Stimulated activated CD4-positive, alpha-beta T cell treated with anti-CD3 and anti-CD28 coated beads, Interleukin-2, amount 100 ng/mL, for 24 hours (primary cell): ENCODE results near the gene METTL25B.

Experiments
- DNase-seq, 2 donors: peaks; one replicate each; pipeline ENCODE4 v3.0.0-alpha.2; 2020

METTL25B gene

GRCh38 chr1:156703336-156703735, 24.9 kb upstream of the METTL25B start:
- no peak for DNase-seq

- no peak for DNase-seq
Observed at GRCh38 chr1:156703741-156704140, 24.5 kb upstream of the METTL25B start.

DNA sequence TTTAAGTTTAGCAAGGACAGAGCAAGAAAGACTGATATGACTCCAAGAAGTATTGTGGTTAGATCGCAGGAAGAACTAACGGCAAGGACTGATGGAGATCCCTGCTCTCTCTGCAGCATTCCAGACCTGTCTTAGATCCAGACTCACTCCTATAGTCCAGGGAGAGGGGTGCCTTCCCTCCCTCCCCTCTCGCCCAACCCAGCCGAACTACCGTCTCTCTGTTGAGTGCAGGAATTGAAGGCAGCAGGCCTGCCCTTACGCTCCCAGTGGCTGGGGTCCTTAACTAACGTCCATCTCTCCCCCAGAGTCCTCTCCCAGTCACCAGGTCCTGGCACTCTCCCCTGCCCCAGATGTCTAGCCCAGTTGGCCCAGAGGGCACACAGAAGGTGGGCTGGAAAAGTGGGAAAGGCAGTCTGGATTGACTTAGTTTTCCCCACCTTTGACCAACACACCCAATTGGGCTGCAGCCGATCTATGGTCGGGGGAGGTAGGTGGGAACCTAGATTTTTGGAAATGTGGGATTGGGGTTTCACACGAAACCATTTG, 24.0 kb upstream of the METTL25B start:
- DNase-seq = no peak

DNA sequence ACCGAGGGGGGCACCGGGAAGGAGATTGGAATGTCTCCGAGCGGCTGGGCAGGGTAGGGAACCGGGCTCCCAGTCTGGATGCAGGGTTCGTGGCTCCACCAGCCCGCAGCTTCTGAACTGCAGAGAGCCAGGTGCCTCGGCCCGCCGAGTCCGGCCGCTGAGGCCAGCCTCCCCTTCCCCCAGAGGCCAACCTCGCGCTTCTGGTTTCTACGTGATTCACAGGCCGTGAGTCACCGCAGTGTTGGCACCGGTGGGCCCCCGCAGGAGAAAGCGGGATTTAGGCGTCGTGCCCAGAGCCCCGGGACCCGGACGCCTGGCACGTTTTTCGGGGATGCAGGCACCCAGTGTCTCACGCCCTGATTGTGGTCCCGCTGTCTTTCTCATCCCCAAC, 23.3 kb upstream of the METTL25B start:
- DNase-seq = peak; percentile 56 to 58

GRCh38 chr1:156705321-156705917, 22.9 kb upstream of the METTL25B start, which contains the start of gene CRABP2:
CRABP2 (minus strand) TSS chr1:156705583; CDS start chr1:156705446, 137 bp downstream.
- peak; percentile 30 to 43 for DNase-seq

DNA sequence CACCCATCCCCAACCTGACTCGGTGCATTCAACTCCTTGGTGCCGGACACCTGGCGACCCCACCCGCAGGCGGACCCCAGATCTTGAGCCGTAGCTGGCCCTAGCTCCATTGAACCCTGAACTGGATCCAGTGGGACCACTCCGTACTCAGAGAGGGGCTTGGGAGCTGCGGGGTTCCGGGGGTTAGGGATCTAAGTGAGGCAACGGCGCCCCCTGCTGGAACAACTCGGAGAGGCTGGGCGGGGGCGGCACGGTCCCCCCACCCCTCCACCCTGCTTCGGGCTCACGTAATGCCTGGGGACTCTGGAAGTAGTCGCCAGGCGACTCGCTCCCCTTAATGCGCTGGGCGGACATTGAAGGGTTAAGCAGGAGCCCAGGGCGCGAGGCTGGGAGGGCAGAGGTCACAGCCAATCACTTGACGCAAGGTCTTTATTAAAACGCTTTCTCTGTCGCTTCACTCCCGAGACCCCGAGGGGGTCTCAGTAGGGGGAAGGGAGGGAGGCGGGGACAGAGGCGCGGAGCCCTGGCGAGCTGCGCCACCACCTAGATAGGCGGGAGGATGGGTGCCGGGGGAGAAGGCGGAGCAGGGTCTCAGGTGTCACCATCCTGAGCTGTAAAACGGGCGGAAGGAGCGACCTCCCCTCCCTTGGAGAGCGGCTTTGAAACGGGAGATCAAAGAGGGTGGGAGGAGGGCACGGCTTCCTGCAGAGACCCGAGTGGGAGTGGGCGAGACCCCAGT, 22.2 kb upstream of the METTL25B start:
- DNase-seq = peak; percentile 80

DNA sequence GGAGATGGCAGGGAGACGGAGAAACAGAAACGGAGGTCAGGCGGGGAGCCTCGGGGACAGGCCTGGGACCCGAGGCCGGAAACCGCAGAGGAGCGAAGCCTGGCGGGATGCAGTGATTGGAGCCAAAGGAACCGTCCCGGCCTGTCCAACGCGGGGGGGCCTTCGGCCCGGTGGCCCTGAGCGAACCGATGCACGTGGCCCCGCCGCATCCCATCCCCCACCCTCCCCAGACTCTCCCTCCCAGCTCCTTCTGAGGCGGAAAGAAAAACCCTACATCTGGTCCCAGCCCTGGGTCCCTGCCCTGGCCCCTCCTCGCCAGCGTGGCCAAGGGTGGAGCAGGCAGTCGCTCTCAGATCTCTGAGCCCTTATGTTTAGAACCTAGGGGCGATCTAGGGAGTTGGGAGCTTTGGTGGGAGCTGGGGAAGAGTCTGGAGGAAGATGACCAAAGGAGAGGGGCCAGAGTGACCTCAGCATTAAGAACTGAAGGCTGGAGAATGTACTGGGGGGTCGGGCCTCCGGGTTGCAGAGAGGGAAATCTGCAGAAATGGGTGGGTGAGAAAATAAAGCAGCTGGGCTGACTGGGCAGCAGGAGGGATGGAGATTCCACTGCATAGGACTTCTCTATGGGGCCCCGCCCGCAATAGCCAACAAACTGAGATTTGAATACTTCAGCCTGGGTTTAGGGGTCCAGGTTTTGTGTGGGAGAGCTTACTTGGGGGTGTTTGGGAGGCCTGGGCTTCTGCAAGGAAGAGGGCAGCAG, 21.4 kb upstream of the METTL25B start:
- peak; percentile 27 to 31 for DNase-seq

DNA sequence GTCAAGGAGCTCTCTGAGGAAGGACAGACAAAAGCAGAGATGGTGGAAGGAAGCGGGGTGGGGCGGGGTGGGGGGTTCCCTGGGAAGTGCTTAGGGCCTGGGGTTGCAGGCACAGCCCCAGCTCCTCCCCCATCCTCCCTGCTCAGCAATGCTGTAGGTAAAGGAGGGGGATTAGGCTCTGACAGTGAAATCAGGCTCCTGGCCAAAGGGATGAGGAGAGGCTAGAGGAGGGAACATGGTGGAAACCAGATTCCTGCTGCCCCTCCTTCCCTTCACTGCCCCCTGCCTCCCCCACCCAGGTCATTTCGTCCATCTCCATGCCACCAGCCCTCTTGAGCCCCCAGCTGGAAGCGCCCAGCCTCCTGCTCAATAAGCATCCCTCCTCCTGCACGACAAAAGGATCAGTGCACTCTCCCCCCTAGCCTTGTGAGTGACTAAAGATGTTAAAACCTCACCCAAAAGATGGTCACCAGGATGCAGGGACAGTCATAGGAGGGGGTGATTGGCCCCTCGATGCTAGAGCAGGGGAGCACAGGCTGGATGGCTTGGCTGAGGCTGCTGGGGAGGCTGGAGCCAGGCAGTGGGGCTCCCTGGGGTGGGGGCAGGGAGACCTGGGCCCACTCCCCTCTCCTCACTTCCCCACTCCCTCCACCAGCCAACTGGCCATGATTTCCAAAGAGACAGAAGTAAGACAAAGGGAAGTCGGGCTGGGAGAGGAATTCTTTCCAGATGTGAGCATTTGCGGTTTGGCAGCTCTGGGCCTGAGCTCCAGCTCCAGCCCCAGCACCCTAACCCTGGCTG, 20.7 kb upstream of the METTL25B start:
- DNase-seq = no peak

DNA sequence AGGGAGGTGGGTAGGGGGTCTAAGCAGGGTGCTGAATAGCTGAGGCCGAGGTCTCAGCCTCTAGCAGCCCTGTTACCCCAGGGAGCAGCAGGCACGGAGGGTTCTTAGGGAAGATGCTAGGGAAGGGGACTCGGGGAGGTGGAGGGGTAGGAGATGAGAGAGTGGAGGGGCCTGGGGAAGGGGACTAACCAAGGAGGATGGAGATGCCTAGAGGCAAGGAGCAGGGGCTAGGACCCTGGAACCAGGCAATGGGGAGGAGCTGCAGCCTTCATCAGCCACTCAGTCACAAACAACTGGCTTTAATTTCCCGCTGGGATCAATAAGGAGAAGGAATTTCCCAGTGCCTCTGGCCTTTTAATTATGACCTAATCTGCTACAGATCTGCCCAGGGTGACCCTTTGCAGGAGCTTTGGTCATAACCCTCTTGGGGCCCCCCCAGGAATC, 20.0 kb upstream of the METTL25B start:
- DNase-seq = no peak

DNA sequence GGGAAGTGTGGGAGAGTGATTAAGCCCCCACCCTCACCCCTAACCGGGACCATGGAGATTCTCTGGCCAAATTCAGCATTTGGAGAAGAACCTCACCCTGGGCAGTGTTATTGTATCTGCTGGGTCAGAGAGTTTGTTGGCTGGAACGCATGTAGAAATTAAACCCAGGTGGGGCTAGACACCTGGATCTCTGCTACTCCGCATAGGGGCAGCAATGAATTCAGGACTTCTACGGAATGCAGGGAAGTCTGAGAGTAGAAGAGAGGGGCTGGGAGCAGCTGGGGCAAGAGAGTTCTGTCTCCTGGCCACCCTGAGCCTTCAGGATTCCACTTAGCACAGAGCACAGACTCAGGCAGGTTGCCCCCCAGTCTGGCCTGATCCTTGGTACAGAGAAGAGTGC, 19.2 kb upstream of the METTL25B start:
- no peak for DNase-seq

- DNase-seq = no peak
Observed at GRCh38 chr1:156709757-156710489, 18.3 kb upstream of the METTL25B start.

DNA sequence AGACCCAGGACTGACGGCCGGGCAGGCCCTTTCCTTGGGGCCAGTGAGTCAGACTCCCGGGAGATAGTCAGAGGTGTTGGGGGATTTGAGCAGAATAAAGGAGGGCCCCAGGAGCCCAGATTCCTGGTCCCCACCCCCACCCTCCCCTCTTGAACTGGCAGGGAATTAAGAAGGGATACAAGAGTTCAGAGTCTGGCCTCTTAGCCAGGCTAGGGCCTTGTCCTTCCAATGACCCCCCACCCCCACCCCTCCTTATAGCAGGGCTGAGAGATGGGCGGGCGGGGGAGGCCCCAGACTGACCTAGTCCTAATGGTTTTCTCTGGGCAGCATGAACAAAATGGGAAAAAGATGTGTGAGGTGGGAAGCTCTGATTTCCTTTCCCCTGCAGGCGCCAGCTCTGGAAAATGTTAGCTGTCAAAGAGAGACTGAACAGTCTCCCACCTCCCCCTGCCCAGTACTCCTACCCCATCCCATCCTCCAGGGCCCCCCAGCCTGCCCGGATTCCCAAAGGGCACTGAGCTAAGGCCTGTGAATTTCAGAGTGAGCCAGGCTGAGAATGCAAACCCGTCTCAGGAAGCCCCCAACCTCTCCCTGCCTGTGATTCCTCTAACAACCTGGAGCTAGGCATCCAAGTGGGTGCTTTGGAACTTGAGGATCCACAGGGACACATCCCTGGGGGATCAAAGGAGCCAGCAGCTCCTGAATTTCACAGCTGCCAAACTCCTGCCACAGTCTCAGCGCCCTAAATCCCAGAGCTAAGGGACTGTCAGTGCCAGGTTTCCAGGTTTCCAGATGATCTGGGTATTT, 17.1 kb upstream of the METTL25B start:
- DNase-seq = no peak

DNA sequence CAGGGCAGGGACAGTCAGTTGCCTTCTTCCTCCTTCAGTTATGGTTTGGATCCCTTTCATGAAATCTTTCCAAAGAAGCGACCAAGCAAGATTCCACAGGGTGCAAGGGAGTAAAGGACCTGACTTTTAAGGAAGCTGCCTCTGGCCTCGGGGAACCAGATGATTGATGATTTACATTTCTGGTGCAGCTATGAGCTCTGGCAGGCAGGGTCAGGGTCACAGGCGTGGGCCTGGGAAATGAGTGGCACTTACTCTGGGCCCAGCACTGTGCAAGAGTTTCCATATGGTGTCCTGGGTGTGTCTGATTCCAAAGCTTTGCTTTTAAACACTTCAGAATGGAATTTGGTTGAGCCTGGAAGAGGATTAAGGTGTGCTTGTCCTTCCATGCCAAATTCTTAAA, 15.6 kb upstream of the METTL25B start:
- DNase-seq = no peak

GRCh38 chr1:156714830-156715229, 13.4 kb upstream of the METTL25B start:
- no peak for DNase-seq

DNA sequence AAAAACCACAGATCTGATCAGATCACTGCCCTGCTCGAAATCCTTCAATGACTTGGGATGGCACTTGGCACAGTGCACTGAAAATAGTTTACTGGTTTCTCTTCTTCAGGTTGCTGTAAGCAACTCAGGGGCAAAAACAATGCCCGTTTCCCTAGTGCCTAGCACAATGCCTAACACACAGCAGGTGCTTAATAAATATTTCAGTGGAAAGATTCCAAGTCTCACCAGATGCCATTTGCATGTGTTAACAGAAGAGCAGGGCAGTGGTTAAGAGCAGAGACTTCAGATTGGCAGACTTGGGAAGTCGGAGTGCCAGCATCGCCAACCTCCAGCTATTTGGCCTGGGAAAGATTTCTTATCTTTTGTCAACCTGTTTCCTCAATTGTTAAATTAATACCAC, 10.9 kb upstream of the METTL25B start:
- DNase-seq = no peak

DNA sequence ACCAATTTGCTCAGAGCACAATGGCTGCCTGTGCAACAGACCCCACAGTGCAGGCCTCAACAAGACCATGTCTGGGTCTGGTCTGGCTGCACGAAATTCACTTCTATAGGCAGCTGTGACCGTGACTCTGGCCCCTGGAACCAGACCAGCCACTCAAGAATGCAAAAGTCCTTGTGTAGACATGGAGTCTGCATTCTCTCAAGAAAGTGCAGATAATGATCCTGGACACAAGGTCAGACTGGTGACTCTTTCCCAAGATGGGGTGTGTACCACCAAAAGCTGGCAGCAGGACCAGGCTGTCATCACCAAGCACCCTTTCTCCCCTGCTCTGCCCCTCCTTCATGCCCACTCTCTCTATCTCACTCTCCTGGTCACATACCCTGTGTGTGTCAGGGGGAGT, 7.1 kb upstream of the METTL25B start:
- no peak for DNase-seq

- DNase-seq = no peak
Observed at GRCh38 chr1:156721535-156721934, 6.7 kb upstream of the METTL25B start.

GRCh38 chr1:156725683-156726280, 2.5 kb upstream of the METTL25B start:
- DNase-seq = peak; percentile 82 to 85

- DNase-seq = peak; percentile 55 to 71
Observed at GRCh38 chr1:156726549-156727226, 1.6 kb upstream of the METTL25B start.

- no peak for DNase-seq
Observed at GRCh38 chr1:156727492-156727891, 777 bp upstream of the METTL25B start.
